Fibroblast of lung (primary cell): ENCODE data around the gene LKAAEAR1. TPM values are rescaled to one million over a fixed set of nuclear protein-coding genes. Genes with fewer than 3 reads are reported as not detected.

Source experiments
- DNase-seq, 2 donors: peaks; one replicate each; pipeline versions ENCODE4 v3.0.0 to v3.0.0-alpha.2; 2010; ENCODE audit warnings: low read depth in 2 of 2
- H2AFZ ChIP-seq: 2 replicates; pipeline ENCODE4 v1.5.1; 2012; ENCODE audit warnings: low read length, control low read depth, inconsistent platforms
- H3K27ac ChIP-seq: 2 replicates; pipeline ENCODE4 v1.5.1; 2011; ENCODE audit warnings: low read length, control low read depth; ENCODE audit not compliant: insufficient read depth
- H3K27me3 ChIP-seq: 2 replicates; pipeline ENCODE4 v1.5.1; 2011; ENCODE audit warnings: mild to moderate bottlenecking, low read length; ENCODE audit not compliant: control insufficient read depth, insufficient read depth
- H3K36me3 ChIP-seq: 2 replicates; pipeline ENCODE4 v1.5.1; 2011; ENCODE audit warnings: low read length; ENCODE audit not compliant: control insufficient read depth, insufficient read depth
- H3K4me1 ChIP-seq: 2 replicates; pipeline ENCODE4 v1.5.1; 2011; ENCODE audit warnings: low read length; ENCODE audit not compliant: control insufficient read depth, insufficient read depth; ENCODE audit errors: extremely low read depth
- H3K4me2 ChIP-seq: 2 replicates; pipeline ENCODE4 v1.5.1; 2011; ENCODE audit warnings: low read length, control low read depth; ENCODE audit not compliant: insufficient read depth; ENCODE audit errors: extremely low read depth
- H3K4me3 ChIP-seq, 4 experiments: fragments of 200-600 bp in 1 of 4; sonication (generic) in 1 of 4; replicated peaks in 1 of 4; 2 replicates each; pipeline ENCODE4 v1.5.1; 2011 to 2016; ENCODE audit warnings: low read length in 4 of 4, low read depth in 3 of 4, mild to moderate bottlenecking in 3 of 4, control low read depth in 2 of 4, inconsistent platforms in 1 of 4, mixed read lengths in 1 of 4; ENCODE audit not compliant: insufficient read depth in 1 of 4; ENCODE audit errors: control extremely low read depth in 1 of 4
- H3K79me2 ChIP-seq: 2 replicates; pipeline ENCODE4 v1.5.1; 2012; ENCODE audit warnings: mild to moderate bottlenecking, low read length, inconsistent platforms; ENCODE audit not compliant: control insufficient read depth, insufficient read depth
- H3K9ac ChIP-seq: 2 replicates; pipeline ENCODE4 v1.5.1; 2011; ENCODE audit warnings: mild to moderate bottlenecking, low read length, control low read depth; ENCODE audit not compliant: insufficient read depth
- H3K9me3 ChIP-seq: 2 replicates; pipeline ENCODE4 v1.5.1; 2012; ENCODE audit warnings: low read depth, low read length; ENCODE audit not compliant: control insufficient read depth, insufficient read depth
- H4K20me1 ChIP-seq: 2 replicates; pipeline ENCODE4 v1.5.1; 2011; ENCODE audit warnings: low read length; ENCODE audit not compliant: control insufficient read depth, insufficient read depth; ENCODE audit errors: extremely low read depth
- CTCF ChIP-seq, 2 donors: IDR thresholded peaks in 1 of 2; conservative IDR thresholded peaks in 1 of 2; 1 replicate in 1 of 2; 2 replicates in 1 of 2; pipeline ENCODE4 v1.5.1; 2011 to 2012; ENCODE audit warnings: low read length in 2 of 2, control low read depth in 1 of 2, inconsistent platforms in 1 of 2, low read depth in 1 of 2, mild to moderate bottlenecking in 1 of 2
- EZH2 ChIP-seq: IDR thresholded peaks from 2 replicates; pipeline ENCODE4 v1.5.1; 2012; ENCODE audit warnings: low read length, control low read depth, mild to moderate bottlenecking; ENCODE audit errors: missing control alignments
- polyA plus RNA-seq, 2 donors: library from polyadenylated mRNA; depleted of rRNA in 1 of 2; stranded (reverse) in 1 of 2; unstranded in 1 of 2; fragments of >200 nt; gene quantifications; 2 replicates each; pipeline ENCODE4 v1.2.1, GENCODE V29; 2011 to 2012; ENCODE audit warnings: missing spikeins in 1 of 2
- total RNA-seq: library from RNA; depleted of rRNA; stranded (reverse); fragments of >200 nt; gene quantifications from 2 replicates; pipeline ENCODE4 v1.2.1, GENCODE V29; 2014

The LKAAEAR1 gene
- total and polyA plus RNA-seq, 2 donors (not counting 1 experiment from before 2014, with no cell fraction given): not detected

DNA sequence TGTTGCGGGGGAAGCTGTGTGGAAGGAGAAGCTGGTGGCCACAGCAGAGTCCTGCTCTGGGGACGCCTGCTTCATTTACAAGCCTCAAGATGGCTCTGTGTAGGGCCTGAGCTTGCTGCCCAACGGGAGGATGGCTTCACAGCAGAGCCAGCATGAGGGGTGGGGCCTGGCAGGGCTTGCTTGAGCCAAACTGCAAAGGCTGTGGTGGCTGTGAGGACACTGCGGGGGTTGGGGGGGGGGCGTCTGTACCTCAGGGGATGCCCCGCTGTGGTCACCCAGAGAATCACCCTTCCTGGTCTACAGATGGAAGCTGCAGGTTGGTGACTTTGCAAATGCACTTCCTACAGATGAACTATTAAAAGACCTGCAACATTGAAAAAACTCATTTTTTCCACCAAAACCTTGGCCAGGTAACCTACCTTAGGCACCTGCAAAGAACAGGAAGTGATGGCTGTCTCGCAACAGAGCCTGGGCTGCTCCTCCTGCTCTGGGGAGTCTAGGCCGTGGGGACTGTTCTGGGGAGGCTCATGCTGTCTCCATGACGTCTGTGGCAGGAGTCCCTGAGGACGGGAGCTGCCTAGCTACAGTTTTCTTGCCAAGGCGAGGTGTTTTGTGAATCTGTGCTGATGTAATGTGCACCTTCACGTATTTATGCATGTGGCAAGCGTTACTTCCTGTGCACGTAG is 15.8 kb upstream of the LKAAEAR1 start:
- Histone ChIP-seq H4K20me1 (no peaks in the 10 kb centered on the region), H3K9me3 (no peaks in the 10 kb centered on the region), H3K9ac (no peak overlapping the region)

GRCh38 chr20:64099086-64099786 is 15.0 kb upstream of the LKAAEAR1 start:
- Histone ChIP-seq H3K79me2 (no peaks in the 10 kb centered on the region), H2AFZ (no peak overlapping the region), H3K4me1 (no peaks in the 10 kb centered on the region), H3K4me3 (no peak overlapping the region), H4K20me1 (no peaks in the 10 kb centered on the region), H3K9ac (no peak overlapping the region), H3K27ac (no peak overlapping the region), H3K9me3 (no peaks in the 10 kb centered on the region), H3K36me3 (no peaks in the 10 kb centered on the region), H3K27me3 (peaks cover 29% of the 10 kb centered on the region), H3K4me2 (no peak overlapping the region)
- no peak for TF ChIP-seq CTCF (conservative IDR thresholded peaks at IDR 0.05 in 1 of 2, IDR thresholded peaks at IDR 0.05 in 1 of 2; ENCODE audit: low read depth in 1 of 2, low read length in 2 of 2)
- no peak for TF ChIP-seq EZH2
- DNase-seq: no peak

More for the DNA sequence above, 15.8 kb upstream of the LKAAEAR1 start:
- Histone ChIP-seq H2AFZ (no peak overlapping the region), H3K4me3 (no peak overlapping the region), H3K4me1 (no peaks in the 10 kb centered on the region), H3K79me2 (no peaks in the 10 kb centered on the region), H3K4me2 (no peak overlapping the region), H3K27ac (no peak overlapping the region), H3K36me3 (no peaks in the 10 kb centered on the region), H3K27me3 (peaks cover 29% of the 10 kb centered on the region)
- TF ChIP-seq CTCF (conservative IDR thresholded peaks at IDR 0.05 in 1 of 2, IDR thresholded peaks at IDR 0.05 in 1 of 2; ENCODE audit: low read depth in 1 of 2, low read length in 2 of 2) (no peak), EZH2 (no peak)
- DNase-seq: no peak

DNA sequence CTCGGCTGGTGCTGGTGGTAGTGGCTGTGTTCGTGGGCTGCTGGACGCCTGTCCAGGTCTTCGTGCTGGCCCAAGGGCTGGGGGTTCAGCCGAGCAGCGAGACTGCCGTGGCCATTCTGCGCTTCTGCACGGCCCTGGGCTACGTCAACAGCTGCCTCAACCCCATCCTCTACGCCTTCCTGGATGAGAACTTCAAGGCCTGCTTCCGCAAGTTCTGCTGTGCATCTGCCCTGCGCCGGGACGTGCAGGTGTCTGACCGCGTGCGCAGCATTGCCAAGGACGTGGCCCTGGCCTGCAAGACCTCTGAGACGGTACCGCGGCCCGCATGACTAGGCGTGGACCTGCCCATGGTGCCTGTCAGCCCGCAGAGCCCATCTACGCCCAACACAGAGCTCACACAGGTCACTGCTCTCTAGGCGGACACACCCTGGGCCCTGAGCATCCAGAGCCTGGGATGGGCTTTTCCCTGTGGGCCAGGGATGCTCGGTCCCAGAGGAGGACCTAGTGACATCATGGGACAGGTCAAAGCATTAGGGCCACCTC is 14.3 kb upstream of the LKAAEAR1 start:
- Histone ChIP-seq H3K36me3 (no peaks in the 10 kb centered on the region), H3K4me3 (no peak overlapping the region), H3K27ac (no peak overlapping the region), H3K9ac (no peak overlapping the region), H3K79me2 (no peaks in the 10 kb centered on the region), H3K9me3 (no peaks in the 10 kb centered on the region), H3K27me3 (peaks cover 25% of the 10 kb centered on the region), H4K20me1 (no peaks in the 10 kb centered on the region), H3K4me2 (no peak overlapping the region), H2AFZ (no peak overlapping the region), H3K4me1 (no peaks in the 10 kb centered on the region)
- TF ChIP-seq EZH2 (no peak), CTCF (conservative IDR thresholded peaks at IDR 0.05 in 1 of 2, IDR thresholded peaks at IDR 0.05 in 1 of 2; ENCODE audit: low read depth in 1 of 2, low read length in 2 of 2) (no peak)
- DNase-seq: no peak
